ENCODE results near the gene KLHL25. TPM values are rescaled to one million over a fixed set of nuclear protein-coding genes. Genes with fewer than 3 reads are reported as not detected.

The KLHL25 gene
- total and polyA plus RNA-seq, 2 of the 8 experiments (the other 6 are each of a cell fraction or from before 2014, with no cell fraction given): 16.5 to 22.0 TPM

DNA sequence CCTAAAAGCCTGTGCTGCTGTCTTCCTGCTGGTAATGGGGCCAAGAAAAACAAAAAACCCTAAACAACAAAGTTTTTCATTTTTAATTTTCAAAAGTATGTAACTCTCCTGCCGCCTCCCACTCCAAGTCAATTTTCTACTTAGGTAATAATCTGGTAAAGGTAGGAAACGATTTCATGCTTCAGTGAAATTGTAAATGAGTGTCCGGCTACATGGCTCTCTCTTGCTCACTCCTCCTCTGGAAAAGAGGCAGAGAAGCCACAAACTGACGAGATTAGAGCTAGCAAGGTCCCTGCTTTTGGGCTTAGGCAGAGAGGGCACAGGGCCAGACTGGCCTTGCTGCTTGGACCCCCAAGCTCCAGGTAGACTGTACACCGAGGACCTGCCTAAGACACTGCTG, 23.5 kb downstream of the KLHL25 start:
- H3K9me3 ChIP-seq (ENCODE audit: insufficient read depth in 2 of 2, low read depth in 1 of 2, low read length in 1 of 2): no peaks in the 10 kb centered on the region; a peak in 1 of 4 replicates
- no peak overlapping the region for H2BK120ac ChIP-seq (replicated peaks; ENCODE audit: low read depth, low read length)
- H4K8ac ChIP-seq (ENCODE audit: extremely low read depth, insufficient read depth, low read length): no peak overlapping the region
- CTCF ChIA-PET (ENCODE audit: partially characterized antibody): interaction anchor here (1.0 to 2.2 kb wide), 4 partner anchors 13 to 60 kb away, joined by 3 to 6 read pairs (median 4); no protein-coding TSS in a partner anchor
- no peak overlapping the region for H2AK5ac ChIP-seq (ENCODE audit: low read depth, low read length)
- no peak overlapping the region for H3K23ac ChIP-seq (ENCODE audit: insufficient read length)
- H2BK15ac ChIP-seq (ENCODE audit: low read length): no peak overlapping the region
- FAIRE-seq (no peak), DNase-seq (ENCODE audit: low read depth in 1 of 2, low spot score in 2 of 2) (no peak)
- H3K36me3 ChIP-seq (ENCODE audit: control insufficient read depth in 2 of 4, insufficient read depth in 4 of 4, low read length in 3 of 4): peaks cover 3 to 9% (median 6%) of the 10 kb centered on the region in 4 experiments; a peak in 5 of 8 replicates
- no peak overlapping the region for H2BK20ac ChIP-seq (ENCODE audit: low read length)
- peaks cover 3 to 90% of the 10 kb centered on the region in 2 experiments for H3K79me2 ChIP-seq (ENCODE audit: control insufficient read depth in 1 of 2, insufficient read depth in 2 of 2, low read length in 2 of 2)
- H3K9ac ChIP-seq (replicated peaks in 1 of 4; ENCODE audit: extremely low read depth in 1 of 4, low read depth in 3 of 4, low read length in 3 of 4): no peak overlapping the region
- H3K4me2 ChIP-seq (ENCODE audit: insufficient read depth in 1 of 2, low read depth in 2 of 2, low read length in 2 of 2): no peak overlapping the region
- no peak overlapping the region; the same call in 1 of the 2 replicates for H3K18ac ChIP-seq (ENCODE audit: extremely low read depth, low read length)
- H2BK12ac ChIP-seq (ENCODE audit: low read depth, low read length): no peak overlapping the region
- H2BK5ac ChIP-seq (ENCODE audit: low read depth, low read length): no peak overlapping the region
- H4K20me1 ChIP-seq (replicated peaks in 1 of 2; ENCODE audit: control insufficient read depth in 1 of 2, insufficient read depth in 2 of 2, low read length in 2 of 2): peaks cover 23 to 38% of the 10 kb centered on the region in 2 experiments
- H4K91ac ChIP-seq (replicated peaks; ENCODE audit: insufficient read length, low read length): no peak overlapping the region
- H4K5ac ChIP-seq (ENCODE audit: insufficient read length, low read depth, low read length): no peak overlapping the region
- WGBS, 2 experiments (ENCODE audit: extremely low coverage in 1 of 2, insufficient coverage in 1 of 2, insufficient read length in 1 of 2, insufficient replicate concordance in 2 of 2, low coverage in 1 of 2, low lambda C conversion rate in 2 of 2, missing lambda C conversion rate in 1 of 2): 85% methylated on average over 5 of the region's 5 CpGs; no CpG with 5 or more reads in 1 of the 2 experiments
- no peaks in the 10 kb centered on the region for H3K23me2 ChIP-seq (ENCODE audit: low read depth, low read length)
- H3K56ac ChIP-seq (replicated peaks; ENCODE audit: insufficient read length, low read depth, low read length): no peak overlapping the region
- no peak overlapping the region for H3K4me3 ChIP-seq (ENCODE audit: extremely low read depth in 1 of 4, insufficient read depth in 2 of 4, low read depth in 3 of 4, low read length in 4 of 4)
- H3K14ac ChIP-seq (ENCODE audit: insufficient read length): no peak overlapping the region
- H3K4ac ChIP-seq (replicated peaks; ENCODE audit: insufficient read length, low read depth, low read length): no peak overlapping the region
- peaks cover 44% of the 10 kb centered on the region for H3K79me1 ChIP-seq (ENCODE audit: low read depth, low read length)
- H3K27me3 ChIP-seq (replicated peaks in 1 of 4; ENCODE audit: control insufficient read depth in 3 of 4, extremely low read depth in 1 of 4, insufficient read depth in 3 of 4, low read length in 3 of 4): no peaks in the 10 kb centered on the region
- no peak overlapping the region for H2AFZ ChIP-seq (ENCODE audit: low read length)
- H3K4me1 ChIP-seq (replicated peaks in 1 of 4; ENCODE audit: control insufficient read depth in 3 of 4, insufficient read depth in 4 of 4, low read length in 3 of 4): peaks cover 0 to 12% (median 2%) of the 10 kb centered on the region in 4 experiments; a peak in 4 of 7 replicates
- POLR2A ChIA-PET (ENCODE audit: partially characterized antibody): no interaction called here
- H3K27ac ChIP-seq (ENCODE audit: low read depth, low read length): no peak overlapping the region
- TF ChIP-seq SRF (IDR thresholded peaks at IDR 0.05; ENCODE audit: low read depth, low read length) (no peak), BCL11A (IDR thresholded peaks at IDR 0.05; ENCODE audit: low read depth in 2 of 2, low read length in 2 of 2) (no peak), CBX5 (IDR thresholded peaks at IDR 0.05; ENCODE audit: low read depth, low read length) (no peak), TAF7 (optimal IDR thresholded peaks at IDR 0.05; ENCODE audit: borderline replicate concordance, low read depth, low read length) (no peak), CBX8 (IDR thresholded peaks at IDR 0.05; ENCODE audit: borderline replicate concordance, low read depth, low read length) (no peak), PHF8 (conservative IDR thresholded peaks at IDR 0.05; ENCODE audit: low read depth, low read length) (no peak), MAFK (IDR thresholded peaks at IDR 0.05; ENCODE audit: low read depth, low read length) (no peak), GABPA (IDR thresholded peaks at IDR 0.05; ENCODE audit: borderline replicate concordance, insufficient read depth, low read length) (no peak), SIN3A (conservative IDR thresholded peaks at IDR 0.05 in 1 of 2, IDR thresholded peaks at IDR 0.05 in 1 of 2; ENCODE audit: low read depth in 1 of 2, low read length in 2 of 2) (no peak), RXRA (IDR thresholded peaks at IDR 0.05; ENCODE audit: insufficient read depth, low read depth, low read length) (no peak), SIRT6 (IDR thresholded peaks at IDR 0.05; ENCODE audit: low read length) (no peak)
- TF ChIP-seq, protein P1, sequence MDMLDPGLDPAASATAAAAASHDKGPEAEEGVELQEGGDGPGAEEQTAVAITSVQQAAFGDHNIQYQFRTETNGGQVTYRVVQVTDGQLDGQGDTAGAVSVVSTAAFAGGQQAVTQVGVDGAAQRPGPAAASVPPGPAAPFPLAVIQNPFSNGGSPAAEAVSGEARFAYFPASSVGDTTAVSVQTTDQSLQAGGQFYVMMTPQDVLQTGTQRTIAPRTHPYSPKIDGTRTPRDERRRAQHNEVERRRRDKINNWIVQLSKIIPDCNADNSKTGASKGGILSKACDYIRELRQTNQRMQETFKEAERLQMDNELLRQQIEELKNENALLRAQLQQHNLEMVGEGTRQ (IDR thresholded peaks at IDR 0.05; ENCODE audit: low read length): no peak
